Panc1 (cell line): ENCODE measurements around the gene RB1.

ENCODE experiments used
- POLR2AphosphoS5 ChIP-seq: IDR thresholded peaks from 2 replicates; pipeline ENCODE4 v1.6.1; 2012; ENCODE audit warnings: mild to moderate bottlenecking, low read depth, low read length, moderate library complexity
- SIN3A ChIP-seq: IDR thresholded peaks from 2 replicates; pipeline ENCODE4 v1.6.1; 2012; ENCODE audit warnings: low read depth, mild to moderate bottlenecking, low read length, moderate library complexity, borderline replicate concordance; ENCODE audit not compliant: insufficient read depth
- TCF7L2 ChIP-seq: IDR thresholded peaks from 2 replicates; pipeline ENCODE4 v1.6.1; 2011; ENCODE audit warnings: mild to moderate bottlenecking, low read depth, low read length, inconsistent platforms
- TF ChIP-seq, protein P1 (sequence below): fragments of 450-650 bp; IDR thresholded peaks from 2 replicates; pipeline ENCODE4 v1.5.1; 2017; ENCODE audit warnings: mild to moderate bottlenecking
- TF ChIP-seq, protein P2 (sequence below), 2 experiments: IDR thresholded peaks; 2 replicates each; pipeline ENCODE4 v1.6.1; 2011 to 2012; ENCODE audit warnings: low read depth in 2 of 2, control low read depth in 1 of 2, low read length in 1 of 2, mild to moderate bottlenecking in 1 of 2, moderate library complexity in 1 of 2; ENCODE audit not compliant: insufficient read depth in 1 of 2

GRCh38 chr13:48488995-48489394, 185.4 kb downstream of the RB1 start:
- TF ChIP-seq, protein P1, sequence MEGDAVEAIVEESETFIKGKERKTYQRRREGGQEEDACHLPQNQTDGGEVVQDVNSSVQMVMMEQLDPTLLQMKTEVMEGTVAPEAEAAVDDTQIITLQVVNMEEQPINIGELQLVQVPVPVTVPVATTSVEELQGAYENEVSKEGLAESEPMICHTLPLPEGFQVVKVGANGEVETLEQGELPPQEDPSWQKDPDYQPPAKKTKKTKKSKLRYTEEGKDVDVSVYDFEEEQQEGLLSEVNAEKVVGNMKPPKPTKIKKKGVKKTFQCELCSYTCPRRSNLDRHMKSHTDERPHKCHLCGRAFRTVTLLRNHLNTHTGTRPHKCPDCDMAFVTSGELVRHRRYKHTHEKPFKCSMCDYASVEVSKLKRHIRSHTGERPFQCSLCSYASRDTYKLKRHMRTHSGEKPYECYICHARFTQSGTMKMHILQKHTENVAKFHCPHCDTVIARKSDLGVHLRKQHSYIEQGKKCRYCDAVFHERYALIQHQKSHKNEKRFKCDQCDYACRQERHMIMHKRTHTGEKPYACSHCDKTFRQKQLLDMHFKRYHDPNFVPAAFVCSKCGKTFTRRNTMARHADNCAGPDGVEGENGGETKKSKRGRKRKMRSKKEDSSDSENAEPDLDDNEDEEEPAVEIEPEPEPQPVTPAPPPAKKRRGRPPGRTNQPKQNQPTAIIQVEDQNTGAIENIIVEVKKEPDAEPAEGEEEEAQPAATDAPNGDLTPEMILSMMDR, result no peak
- no peak for TF ChIP-seq POLR2AphosphoS5
- no peak for TF ChIP-seq SIN3A
- TF ChIP-seq, protein P2, sequence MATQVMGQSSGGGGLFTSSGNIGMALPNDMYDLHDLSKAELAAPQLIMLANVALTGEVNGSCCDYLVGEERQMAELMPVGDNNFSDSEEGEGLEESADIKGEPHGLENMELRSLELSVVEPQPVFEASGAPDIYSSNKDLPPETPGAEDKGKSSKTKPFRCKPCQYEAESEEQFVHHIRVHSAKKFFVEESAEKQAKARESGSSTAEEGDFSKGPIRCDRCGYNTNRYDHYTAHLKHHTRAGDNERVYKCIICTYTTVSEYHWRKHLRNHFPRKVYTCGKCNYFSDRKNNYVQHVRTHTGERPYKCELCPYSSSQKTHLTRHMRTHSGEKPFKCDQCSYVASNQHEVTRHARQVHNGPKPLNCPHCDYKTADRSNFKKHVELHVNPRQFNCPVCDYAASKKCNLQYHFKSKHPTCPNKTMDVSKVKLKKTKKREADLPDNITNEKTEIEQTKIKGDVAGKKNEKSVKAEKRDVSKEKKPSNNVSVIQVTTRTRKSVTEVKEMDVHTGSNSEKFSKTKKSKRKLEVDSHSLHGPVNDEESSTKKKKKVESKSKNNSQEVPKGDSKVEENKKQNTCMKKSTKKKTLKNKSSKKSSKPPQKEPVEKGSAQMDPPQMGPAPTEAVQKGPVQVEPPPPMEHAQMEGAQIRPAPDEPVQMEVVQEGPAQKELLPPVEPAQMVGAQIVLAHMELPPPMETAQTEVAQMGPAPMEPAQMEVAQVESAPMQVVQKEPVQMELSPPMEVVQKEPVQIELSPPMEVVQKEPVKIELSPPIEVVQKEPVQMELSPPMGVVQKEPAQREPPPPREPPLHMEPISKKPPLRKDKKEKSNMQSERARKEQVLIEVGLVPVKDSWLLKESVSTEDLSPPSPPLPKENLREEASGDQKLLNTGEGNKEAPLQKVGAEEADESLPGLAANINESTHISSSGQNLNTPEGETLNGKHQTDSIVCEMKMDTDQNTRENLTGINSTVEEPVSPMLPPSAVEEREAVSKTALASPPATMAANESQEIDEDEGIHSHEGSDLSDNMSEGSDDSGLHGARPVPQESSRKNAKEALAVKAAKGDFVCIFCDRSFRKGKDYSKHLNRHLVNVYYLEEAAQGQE (IDR thresholded peaks at IDR 0.05; ENCODE audit: insufficient read depth in 1 of 2, low read depth in 2 of 2, low read length in 1 of 2), result no peak
- no peak for TF ChIP-seq TCF7L2
